GM19372 (cell line): Measurements from ENCODE around the gene URB1.
"Not testable (repeated sequence)": the region's sequence is repeated elsewhere in the genome, so short reads cannot be mapped to it uniquely, and the experiment has no call there.

Source experiments
- ATAC-seq: cut with Tn5 transposase; IDR thresholded peaks from one replicate; pipeline ENCODE4 v1.9.1; 2021; ENCODE audit warnings: mild to moderate bottlenecking, low read depth, moderate library complexity; ENCODE audit not compliant: unreplicated experiment

URB1 gene

DNA sequence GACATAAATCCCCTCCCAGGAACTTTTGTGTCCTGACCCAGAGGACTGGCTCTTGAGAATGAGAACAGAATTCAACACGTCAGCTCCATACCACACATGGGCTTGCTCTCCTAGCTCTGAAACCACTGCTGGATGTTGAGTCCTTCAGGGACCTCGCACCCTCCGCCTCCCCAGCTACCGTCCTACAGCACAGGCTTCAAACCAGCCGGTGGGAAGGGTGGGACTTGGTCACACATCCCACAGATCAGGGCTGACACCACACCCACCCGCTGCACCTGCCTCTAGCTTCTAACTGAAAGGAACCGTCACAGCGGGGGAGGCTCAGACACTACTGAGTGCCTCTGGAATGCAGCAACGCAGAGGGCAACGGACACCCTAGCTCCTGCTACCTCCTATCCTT, 70.1 kb downstream of the URB1 start:
- ATAC-seq, result no peak

DNA sequence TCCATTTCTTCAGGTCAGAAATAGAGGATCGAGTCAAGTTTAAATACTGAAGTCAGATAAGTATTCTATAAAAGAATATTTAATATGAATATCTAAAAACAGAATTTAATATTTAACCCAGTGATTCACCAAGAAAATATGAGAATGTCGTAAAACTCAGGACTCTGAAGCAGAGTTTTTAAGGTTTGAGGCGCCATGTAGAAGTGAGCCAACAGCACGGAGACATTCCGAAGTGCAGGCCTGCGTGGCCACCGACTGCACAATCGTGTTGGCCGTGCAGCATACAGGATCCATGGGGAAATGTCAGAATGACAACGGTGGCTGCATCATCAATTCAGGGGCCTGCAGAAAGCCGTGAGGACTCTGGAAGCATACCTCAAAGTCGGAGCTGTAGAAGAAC, 70.7 kb downstream of the URB1 start:
- no peak for ATAC-seq

DNA sequence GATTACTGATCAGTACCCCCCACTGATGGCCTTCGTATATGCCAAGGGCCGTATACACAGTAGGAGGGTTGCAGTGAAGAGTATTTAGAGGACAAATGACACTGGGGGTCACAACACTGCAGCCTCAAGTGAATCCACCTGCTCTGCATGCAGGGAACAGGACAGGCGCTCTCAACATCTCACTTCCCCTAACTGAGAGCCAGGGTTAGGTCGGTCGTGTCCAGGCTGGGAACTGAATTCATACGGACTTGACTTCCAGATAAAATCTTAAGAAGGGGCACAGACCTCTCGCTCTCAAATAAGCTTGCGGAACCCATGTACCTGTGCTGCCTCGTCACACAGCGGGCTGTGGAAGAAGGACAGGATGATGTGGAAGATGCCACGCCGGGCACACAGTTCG, 71.3 kb downstream of the URB1 start:
- ATAC-seq, result no peak

DNA sequence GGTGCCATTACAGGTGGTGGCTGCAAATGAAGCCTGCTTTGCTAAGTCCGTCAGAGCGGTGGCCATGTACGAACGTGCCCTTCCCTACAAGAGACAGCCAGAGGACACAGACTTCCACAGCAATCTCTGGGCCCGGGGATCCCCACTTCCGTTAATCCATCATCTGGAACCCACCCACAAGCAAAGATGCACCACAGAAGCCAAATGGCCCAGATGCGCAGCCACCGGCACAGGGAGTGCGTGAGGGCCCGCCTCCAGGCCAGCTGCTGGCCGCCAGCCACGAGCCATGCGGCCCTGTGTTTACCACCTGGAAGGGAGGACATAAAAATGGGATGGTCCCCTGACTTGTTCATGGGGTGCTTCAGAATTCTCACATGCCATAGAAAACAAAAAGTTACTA, 72.1 kb downstream of the URB1 start:
- no peak for ATAC-seq

DNA sequence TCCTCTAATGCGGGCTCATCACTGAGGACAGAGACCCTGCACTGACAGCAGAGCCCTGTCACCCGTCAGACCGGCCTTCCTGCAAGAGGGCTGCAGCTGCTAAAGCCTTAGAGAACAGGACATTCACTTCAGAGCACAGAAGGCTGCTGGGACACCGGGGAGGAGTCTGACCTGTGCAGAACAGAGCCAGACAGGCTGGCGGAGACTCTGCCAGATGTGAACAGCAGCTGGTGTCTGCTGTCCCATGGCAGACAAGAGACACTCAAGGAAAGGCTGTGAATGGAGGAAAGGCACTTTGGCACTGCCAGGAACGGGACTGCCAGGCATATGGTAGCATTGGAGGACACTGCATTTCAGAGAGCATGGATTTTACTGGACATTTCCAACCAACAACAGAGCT, 72.8 kb downstream of the URB1 start:
- ATAC-seq, result no peak

DNA sequence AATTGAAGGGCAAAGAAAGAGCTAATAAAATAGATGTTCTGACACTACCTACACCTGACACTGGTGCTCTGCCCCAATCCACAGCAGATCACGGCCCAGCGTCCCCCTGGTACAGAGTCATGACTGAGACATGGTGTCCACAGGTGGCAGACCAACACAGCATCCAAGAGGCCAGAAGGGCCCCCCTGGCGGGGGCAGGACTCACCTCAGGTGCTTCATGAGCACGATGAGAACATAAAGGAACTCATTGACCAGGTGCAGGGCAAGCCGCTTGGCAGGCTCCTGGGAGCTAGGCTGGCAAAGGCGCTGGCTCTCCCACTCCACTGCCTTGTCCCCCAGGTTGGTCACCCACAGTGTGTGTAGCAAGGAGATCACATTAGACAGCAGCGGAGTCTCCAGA, 73.8 kb downstream of the URB1 start:
- no peak for ATAC-seq

DNA sequence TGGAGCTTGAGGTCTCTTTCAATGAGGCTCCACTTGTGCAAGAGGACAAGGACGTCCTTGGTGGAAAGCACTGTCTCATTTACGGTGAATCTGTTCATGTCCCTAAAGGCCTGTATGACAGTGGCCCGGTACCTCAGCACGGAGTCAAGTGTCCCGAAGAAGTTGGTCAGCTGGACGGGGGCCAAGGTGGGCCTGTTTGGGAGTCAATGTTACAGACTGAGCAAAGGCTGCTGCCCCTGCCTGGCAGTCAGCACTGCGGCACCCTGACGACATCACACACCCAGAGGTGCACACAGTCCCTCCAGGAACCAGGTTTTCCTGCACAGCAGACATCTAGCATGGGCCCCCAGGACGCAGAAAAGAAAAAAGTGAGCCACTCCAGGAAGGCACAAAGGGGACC, 75.1 kb downstream of the URB1 start:
- no peak for ATAC-seq

DNA sequence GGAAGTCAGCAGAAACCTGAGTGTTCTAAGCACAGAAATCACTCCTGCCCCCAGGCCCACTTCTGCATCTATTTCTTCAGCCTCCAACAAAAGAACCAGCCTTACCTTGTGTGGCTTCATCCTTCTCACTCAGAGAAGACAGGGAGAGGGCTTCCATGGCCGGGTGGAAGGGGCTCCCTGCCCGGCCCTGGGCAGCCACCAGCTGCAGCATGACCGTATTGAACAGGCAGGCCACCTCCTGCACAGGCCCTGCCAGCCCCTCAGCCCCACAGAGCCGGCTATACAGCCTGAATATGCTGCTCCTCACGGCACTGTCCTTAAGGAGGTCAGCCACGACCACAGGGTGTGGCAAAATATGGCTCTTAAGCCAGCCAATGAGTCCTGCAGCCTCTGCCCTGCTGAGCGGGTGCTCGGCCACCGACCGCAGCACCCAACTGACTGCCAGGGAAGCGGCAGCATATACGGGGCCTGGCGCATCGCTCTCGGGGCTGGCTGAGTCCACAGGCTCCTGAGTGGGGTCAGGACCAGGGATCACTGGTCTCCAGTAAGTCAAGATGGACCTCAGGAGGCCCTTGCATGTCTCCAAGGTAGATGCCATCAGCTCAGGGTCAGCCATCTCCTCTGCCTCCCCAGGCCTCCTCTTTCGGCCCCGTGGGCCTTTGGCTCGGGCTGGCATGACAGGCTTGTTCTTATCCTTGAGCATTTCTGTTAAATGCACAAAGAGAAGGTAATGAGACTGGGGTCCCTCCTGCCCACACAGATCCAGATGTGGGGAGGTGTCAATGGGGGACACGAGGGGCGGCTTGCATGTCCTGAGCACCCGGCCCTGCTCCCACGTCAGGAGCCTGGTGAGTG, 76.2 kb downstream of the URB1 start:
- ATAC-seq, result no peak

DNA sequence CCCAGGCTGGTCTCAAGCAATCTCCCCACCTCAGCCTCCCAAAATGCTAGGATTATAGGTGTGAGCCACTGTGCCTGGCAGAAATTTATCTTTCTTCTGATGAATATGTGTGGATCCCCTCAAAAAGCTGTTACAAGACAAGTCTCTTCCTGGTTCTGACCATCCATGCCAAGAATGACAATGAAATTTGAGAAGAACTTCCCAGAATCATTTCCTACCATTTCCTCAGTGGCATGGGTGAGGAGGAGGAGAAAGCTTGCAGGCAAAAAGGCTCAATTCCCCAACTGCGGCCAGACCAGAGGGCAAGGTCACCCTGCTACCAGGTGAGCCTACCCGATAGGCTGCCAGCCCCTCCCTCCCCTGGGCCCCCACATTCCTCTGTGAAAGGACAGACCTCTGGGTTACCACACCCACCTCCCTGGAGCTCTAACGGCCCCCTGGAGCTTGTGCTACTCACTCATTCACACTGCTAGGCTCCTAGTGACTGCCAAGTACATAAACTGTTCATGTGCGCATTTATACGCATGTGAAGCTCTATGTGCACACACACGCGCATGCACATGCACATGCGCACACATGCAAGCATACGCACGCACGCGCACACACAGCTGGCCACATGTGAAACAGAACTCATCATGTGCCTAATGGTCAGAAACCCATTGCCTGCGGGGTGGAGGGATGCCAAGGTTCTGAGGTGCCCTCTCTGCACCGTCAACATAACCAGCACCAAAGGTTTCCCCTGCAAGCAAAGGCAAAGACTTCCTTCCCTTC, 77.1 kb downstream of the URB1 start:
- no peak for ATAC-seq

DNA sequence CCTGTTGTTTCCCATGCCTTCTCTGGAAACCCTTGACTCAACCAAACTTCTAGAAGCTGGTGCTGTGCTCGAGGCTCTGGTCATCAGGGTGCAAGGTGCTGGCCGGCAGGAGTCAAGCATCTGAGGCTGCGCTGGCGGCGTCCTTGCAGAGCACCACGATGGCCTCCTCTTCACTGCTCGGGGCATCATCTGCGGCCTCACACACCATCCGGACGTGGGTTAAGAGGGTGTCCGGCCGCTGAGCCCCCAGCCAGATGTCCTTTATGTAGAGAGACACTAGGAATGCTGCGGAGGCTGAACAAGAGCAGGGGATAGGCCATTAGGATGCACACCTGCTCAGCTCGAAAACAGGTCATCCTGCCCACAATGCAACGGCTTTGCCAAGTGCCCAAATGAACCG, 78.0 kb downstream of the URB1 start:
- no peak for ATAC-seq

DNA sequence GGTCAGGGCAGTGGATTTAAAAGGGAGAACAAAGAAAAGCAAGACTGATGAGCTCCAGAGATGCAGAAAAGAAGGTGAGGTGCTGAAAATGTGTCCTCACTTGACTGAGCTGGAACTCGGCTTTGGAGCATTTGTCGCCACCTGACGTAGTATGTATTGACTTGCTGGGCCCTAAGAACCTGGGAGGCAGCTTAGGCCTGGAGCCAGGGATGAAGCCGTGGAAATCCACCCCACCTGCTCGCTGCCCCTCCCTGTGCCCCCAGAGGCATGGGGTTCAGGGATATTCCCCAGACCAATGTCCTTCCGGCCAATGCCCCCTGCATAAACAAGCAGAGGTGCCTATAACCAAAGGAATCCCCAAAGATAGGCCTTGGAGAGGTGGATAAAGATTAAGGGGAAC, 79.8 kb downstream of the URB1 start:
- ATAC-seq, result no peak

DNA sequence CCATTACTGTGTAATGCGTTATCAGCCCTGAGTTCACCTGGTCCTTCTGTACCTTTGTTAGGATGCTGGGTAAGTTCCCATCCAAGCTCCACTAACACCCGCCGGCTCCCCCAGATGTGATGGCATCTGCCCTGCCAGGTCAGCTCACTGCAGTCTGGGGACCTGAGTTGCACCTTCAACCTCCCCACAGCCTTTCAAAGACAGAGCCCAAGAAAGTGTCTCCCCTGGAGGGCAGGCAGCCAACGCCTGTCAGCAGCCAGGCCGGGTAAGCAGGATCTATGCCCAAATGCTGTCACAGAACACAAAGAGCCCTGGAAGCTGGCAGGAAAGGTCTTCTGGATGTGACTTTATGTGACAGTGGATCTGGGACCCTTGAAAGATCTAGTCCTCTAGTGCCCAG, 80.5 kb downstream of the URB1 start:
- ATAC-seq, result no peak

DNA sequence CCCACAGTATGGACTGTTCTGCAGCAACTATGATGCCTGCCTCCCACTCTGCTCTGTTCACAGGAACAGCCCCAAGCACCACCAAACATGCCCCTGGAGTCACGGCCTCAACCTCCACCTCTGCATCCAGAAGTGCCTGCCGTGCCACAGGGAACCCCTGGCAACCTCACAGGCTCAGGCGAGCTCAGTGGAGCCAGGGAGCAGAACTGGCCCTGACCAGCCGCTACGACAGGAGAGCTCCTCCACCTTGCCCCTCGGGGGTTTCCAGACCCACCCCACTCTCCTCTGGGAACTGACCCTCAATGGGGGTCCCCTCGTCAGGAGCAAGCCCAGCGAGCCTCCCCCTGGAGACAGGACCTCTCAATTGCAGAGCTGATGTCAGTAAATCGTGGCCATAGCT, 81.2 kb downstream of the URB1 start:
- ATAC-seq, result no peak

DNA sequence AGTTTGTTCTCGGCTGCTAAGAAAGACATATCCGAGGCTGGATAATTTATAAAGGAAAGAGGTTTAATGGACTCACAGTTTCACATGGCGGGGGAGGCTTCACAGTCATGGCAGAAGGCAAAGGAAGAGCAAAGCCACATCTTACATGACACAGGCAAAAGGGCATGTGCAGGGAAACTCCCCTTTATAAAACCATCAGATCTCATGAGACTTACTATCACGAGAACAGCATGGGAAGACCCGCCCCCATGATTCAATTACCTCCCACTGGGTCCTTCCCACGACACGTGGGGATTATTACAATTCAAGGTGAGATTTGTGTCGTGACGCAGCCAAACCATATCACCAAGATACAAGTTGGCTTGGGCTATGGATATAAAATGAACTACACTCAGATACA, 81.8 kb downstream of the URB1 start:
- ATAC-seq, result not testable (repeated sequence)

DNA sequence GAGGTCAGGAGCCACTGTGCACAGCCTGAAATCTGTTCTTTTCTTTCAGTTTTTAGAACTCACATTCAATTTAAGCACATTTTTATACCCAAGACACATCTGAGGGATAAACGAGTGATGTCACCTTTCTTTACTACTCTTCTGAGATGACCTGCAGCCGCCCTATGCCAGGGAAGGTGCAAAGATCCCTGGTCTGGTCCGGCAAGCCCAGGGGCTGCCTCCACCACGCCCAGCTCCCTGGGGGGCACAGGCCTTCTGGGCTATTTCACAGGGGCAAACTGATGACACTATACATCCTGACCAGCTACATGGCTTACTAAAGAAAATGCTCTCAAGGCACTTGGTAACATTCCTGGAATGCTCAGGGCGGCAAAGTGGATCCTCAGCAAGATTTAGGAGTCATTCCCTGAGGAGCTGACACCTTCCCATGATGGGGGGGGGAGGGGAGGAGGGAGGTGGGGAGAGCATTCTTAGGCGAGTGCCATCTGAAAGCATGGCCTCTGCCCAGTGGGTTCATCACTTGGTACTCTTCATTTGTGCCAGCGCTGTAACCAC, 82.8 kb downstream of the URB1 start:
- ATAC-seq, result no peak

DNA sequence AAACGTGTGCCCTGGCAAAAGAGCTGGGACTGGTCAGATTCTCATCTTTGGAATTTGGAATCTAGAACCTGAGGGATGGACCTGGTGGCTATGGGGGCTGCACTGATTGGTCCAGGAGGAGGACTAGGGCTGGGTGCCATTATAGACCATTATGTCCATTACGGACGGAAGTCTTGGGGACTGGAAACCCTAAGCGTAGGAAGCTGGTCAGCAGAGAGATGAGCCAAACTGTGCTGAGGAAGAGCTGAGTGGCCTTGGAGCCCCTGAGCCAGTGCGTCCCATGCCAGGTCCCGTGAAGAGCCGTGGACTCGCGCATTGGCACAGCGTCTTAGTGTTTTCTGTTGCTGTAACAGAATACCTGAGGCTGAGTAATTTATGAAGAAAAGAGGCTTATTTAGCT, 84.1 kb downstream of the URB1 start:
- ATAC-seq, result no peak

DNA sequence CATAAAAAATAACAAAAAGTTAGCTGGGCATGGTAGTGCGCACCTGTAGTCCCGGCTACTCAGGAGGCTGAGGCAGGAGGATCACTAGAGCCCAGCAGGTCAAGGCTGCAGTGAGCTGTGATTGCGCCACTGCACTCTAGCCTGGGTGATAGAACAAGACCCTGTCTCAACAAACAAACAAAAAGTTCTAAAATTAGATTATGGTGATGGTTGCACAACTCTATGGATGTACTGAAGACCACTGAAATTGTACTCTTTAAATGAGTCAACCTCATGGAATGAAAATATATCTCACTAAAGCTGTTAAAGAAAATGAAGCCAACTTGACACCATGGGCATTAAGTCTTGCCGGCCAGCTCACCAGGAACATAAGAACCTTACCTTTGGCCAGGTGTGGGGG, 85.1 kb downstream of the URB1 start:
- no peak for ATAC-seq

DNA sequence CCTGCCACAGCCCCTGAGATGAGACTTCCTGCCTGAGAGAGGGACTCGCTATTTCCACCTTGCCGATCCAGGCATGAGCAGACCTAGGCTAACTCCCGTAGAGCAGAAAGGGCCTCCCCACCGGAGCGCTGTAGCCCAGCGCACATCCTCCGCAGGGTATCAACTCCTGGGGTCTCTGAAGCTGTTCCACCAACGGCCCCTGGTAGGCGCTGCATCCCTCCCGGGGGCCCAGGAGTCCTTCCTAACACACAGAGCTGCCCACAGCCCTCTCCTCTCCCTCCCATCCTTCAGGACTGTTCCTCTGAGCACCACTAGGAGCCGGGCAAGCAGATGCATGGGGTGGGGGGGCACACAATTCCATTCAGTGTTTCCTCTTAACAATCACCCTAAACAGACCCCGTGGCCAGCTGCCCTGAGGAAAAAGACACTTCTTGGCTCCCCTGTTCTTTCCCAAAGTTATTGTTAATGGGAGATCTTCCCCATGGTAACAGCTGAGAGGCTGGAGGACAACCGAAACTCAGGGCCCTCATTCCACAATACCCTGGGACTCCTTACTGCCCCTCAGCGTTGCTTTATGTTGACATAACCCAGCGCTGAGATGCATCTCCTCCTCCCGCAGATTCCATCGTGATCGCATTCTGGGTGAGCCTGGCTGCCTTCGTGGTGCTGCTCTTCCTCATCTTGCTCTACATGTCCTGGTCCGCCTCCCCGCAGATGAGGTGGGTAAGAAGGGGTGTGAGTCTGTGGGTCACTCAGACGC, 86.6 kb downstream of the URB1 start:
- ATAC-seq, result no peak

DNA sequence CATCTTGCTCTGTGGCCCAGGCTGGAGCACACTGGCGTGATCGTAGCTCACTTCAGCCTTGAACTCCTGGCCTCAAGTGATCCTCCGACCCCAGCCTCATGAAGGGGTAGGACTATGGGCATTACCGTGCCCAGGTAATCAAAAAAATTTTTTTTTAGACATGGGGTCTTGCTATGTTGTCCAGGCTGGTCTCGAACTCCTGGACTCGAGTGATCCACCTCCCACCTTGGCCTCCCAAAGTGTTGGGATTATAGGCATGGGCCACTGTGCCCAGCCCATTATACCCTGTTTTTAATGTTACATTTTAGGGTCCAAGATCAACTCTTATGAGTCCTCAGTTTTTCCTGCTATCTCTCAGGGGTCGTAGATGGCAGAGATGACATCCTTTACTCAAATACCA, 87.8 kb downstream of the URB1 start:
- ATAC-seq, result no peak

DNA sequence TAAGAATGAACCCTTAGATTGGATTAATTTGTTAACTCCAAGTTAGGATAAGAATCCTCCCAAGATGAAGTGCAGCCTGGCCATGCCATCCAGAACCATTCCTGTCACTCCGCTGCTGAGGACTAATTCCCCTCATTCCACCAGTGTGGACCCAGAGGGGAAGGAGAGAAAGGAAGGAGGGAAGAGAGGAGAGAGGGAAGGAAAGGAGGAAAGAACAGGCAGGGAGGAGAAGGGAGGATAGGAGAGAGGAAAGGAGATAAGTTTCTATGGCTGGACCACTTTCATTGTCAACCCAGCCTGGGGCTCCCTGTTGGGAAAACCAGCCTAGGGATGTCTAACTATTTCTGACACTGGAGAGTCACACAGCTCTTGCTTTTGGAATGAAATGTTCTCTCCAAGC, 89.4 kb downstream of the URB1 start:
- no peak for ATAC-seq

DNA sequence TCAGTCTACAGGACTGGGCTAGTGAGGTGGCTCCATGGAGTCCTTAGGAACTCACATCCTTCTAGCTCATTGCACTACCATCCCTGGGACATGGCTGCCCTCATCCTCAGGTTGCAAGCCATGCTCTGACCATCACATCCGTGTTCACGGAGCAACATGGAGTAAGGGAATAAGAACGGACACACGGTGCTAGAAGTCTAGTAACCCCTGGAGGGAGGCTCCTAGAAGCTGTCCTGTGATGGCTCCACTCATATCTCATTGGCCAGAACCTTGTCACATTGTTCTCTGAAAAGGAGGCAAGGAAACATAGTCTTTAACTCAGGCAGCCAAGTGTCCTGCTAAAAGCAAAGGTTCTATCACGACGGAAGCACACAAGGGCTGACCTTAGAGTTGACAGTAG, 90.3 kb downstream of the URB1 start:
- no peak for ATAC-seq
